Esophagus squamous epithelium (tissue), 5 donors: Measurements from ENCODE around the gene GTF2B. TPM values are rescaled to one million over a fixed set of nuclear protein-coding genes. Genes with fewer than 3 reads are reported as not detected.
"Not testable (repeated sequence)": the region's sequence is repeated elsewhere in the genome, so short reads cannot be mapped to it uniquely, and the experiment has no call there.

ENCODE experiments used
- DNase-seq: peaks from one replicate; lab custom pipeline; 2025; lab: John Stamatoyannopoulos, UW
- H3K27ac ChIP-seq, 4 donors: fragments of 200-600 bp; sonication (generic); one replicate each; pipeline ENCODE4 v1.5.1; 2016 to 2019; ENCODE audit warnings: mild to moderate bottlenecking in 1 of 4
- H3K27me3 ChIP-seq, 4 donors: fragments of 200-600 bp; sonication (generic); 1 replicate in 3 of 4; 2 replicates in 1 of 4; pipeline versions ENCODE4 v1.5.1 to v1.6.0; 2017 to 2021; ENCODE audit warnings: antibody characterized with exemption in 1 of 4
- H3K36me3 ChIP-seq, 3 donors: fragments of 200-600 bp; sonication (generic); one replicate each; pipeline ENCODE4 v1.5.1; 2016 to 2019
- H3K4me1 ChIP-seq, 3 donors: fragments of 200-600 bp; sonication (generic); one replicate each; pipeline ENCODE4 v1.5.1; 2017 to 2019
- H3K4me3 ChIP-seq, 4 donors: fragments of 200-600 bp; sonication (generic); 1 replicate in 3 of 4; 2 replicates in 1 of 4; pipeline ENCODE4 v1.5.1; 2016 to 2019; ENCODE audit warnings: mild to moderate bottlenecking in 2 of 4, moderate library complexity in 1 of 4
- H3K9me3 ChIP-seq, 3 donors: fragments of 200-600 bp; sonication (generic); one replicate each; pipeline ENCODE4 v1.5.1; 2016 to 2019
- CTCF ChIP-seq, 6 experiments: fragments of 450-650 bp in 4 of 6; fragments of 200-600 bp in 2 of 6; sonication (generic) in 2 of 6; IDR thresholded peaks; one replicate each; pipeline ENCODE4 v1.5.1; 2016 to 2019; ENCODE audit warnings: antibody characterized with exemption in 6 of 6, mild to moderate bottlenecking in 4 of 6, moderate library complexity in 4 of 6
- POLR2A ChIP-seq, 4 donors: fragments of 450-650 bp; IDR thresholded peaks; one replicate each; pipeline ENCODE4 v1.6.1; 2017; ENCODE audit warnings: antibody characterized with exemption in 4 of 4, mild to moderate bottlenecking in 4 of 4, moderate library complexity in 3 of 4
- WGBS, 2 donors: methylation state at CpG; one replicate each; pipeline ENCODE4 v1.1.5; 2018; 5-methylcytosine and 5-hydroxymethylcytosine counted together
- intact Hi-C: fragments of 100-400 bp; cut with DNase I; formaldehyde crosslinking; loops from one replicate; pipeline ENCODE4 v1.15.0; 2022
- total RNA-seq, 4 donors: library from RNA; depleted of rRNA; stranded (reverse); fragments of >200 nt; gene quantifications; one replicate each; pipeline ENCODE4 v1.1.0, GENCODE V29; 2016
- donor health status: DM: yes; HTN: yes; CAD: no.

GTF2B gene
- total RNA-seq, 4 donors from 2014 or later, result 31.2 to 45.1 (median 32.1) TPM

GRCh38 chr1:88923224-88923623 lies 31.9 kb upstream of the GTF2B start:
- no peak for DNase-seq
- intact Hi-C loops, result no loop called here
- Histone ChIP-seq H3K4me1 (no peaks in the 10 kb centered on the region), H3K36me3 (peaks cover 0 to 99% (median 5%) of the 10 kb centered on the region in 3 donors), H3K9me3 (peaks cover 0 to 11% (median 3%) of the 10 kb centered on the region in 3 donors), H3K27me3 (no peaks in the 10 kb centered on the region), H3K27ac (no peak overlapping the region), H3K4me3 (no peak overlapping the region)
- 100% methylated on average over 2 of the region's 2 CpGs for WGBS, 2 donors
- TF ChIP-seq CTCF (IDR thresholded peaks at IDR 0.05), result no peak
- TF ChIP-seq POLR2A (IDR thresholded peaks at IDR 0.05), result no peak

GRCh38 chr1:88922214-88922613 lies 30.8 kb upstream of the GTF2B start:
- Histone ChIP-seq H3K27me3 (no peaks in the 10 kb centered on the region), H3K36me3 (peaks cover 0 to 90% (median 5%) of the 10 kb centered on the region in 3 donors), H3K9me3 (peaks cover 0 to 21% (median 11%) of the 10 kb centered on the region in 3 donors), H3K27ac (no peak overlapping the region), H3K4me1 (no peaks in the 10 kb centered on the region), H3K4me3 (no peak overlapping the region)
- 84 to 97% methylated on average over 3 of the region's 3 CpGs for WGBS, 2 donors
- DNase-seq, result no peak
- TF ChIP-seq CTCF (IDR thresholded peaks at IDR 0.05) (no peak), POLR2A (IDR thresholded peaks at IDR 0.05) (no peak)
- intact Hi-C loops, result no loop called here

- H3K36me3 ChIP-seq, result peaks cover 0 to 76% (median 5%) of the 10 kb centered on the region in 3 donors
- intact Hi-C loops, result no loop called here
- WGBS, 2 donors, result 92 to 100% methylated on average over 1 of the region's 1 CpG
- DNase-seq, result no peak
- H3K9me3 ChIP-seq, result peaks cover 0 to 29% (median 16%) of the 10 kb centered on the region in 3 donors
- H3K27ac ChIP-seq, result no peak overlapping the region
- H3K4me1 ChIP-seq, result no peaks in the 10 kb centered on the region
- TF ChIP-seq POLR2A (IDR thresholded peaks at IDR 0.05) (no peak), CTCF (IDR thresholded peaks at IDR 0.05) (no peak)
- H3K4me3 ChIP-seq, result no peak overlapping the region
- no peaks in the 10 kb centered on the region for H3K27me3 ChIP-seq
These were observed 29.5 kb upstream of the GTF2B start for GRCh38 chr1:88920845-88921244.

- Histone ChIP-seq H3K9me3 (peaks cover 0 to 29% (median 16%) of the 10 kb centered on the region in 3 donors), H3K27ac (no peak overlapping the region), H3K4me3 (no peak overlapping the region), H3K36me3 (peaks cover 0 to 43% (median 5%) of the 10 kb centered on the region in 3 donors), H3K4me1 (no peaks in the 10 kb centered on the region), H3K27me3 (no peaks in the 10 kb centered on the region)
- no peak for DNase-seq
- intact Hi-C loops, result no loop called here
- TF ChIP-seq POLR2A (IDR thresholded peaks at IDR 0.05) (no peak), CTCF (IDR thresholded peaks at IDR 0.05) (no peak)
- WGBS, 2 donors, result 89 to 95% methylated on average over 2 to 3 of the region's 3 CpGs
These were observed 26.1 kb upstream of the GTF2B start for GRCh38 chr1:88917321-88918025.

GRCh38 chr1:88916883-88917282 lies 25.5 kb upstream of the GTF2B start:
- Histone ChIP-seq H3K4me3 (no peak overlapping the region), H3K36me3 (peaks cover 0 to 37% (median under 1%) of the 10 kb centered on the region in 3 donors), H3K4me1 (no peaks in the 10 kb centered on the region), H3K27ac (no peak overlapping the region), H3K27me3 (no peaks in the 10 kb centered on the region), H3K9me3 (peaks cover 0 to 29% (median 16%) of the 10 kb centered on the region in 3 donors)
- intact Hi-C loops, result no loop called here
- DNase-seq, result no peak
- 0 to 50% methylated on average over 1 of the region's 1 CpG for WGBS, 2 donors
- no peak for TF ChIP-seq CTCF (IDR thresholded peaks at IDR 0.05)

- WGBS, 2 donors, result 83 to 87% methylated on average over 9 of the region's 9 CpGs
- H3K9me3 ChIP-seq, intact Hi-C loops, H3K36me3 ChIP-seq, H3K27me3 ChIP-seq, H3K27ac ChIP-seq, H3K4me3 ChIP-seq, H3K4me1 ChIP-seq, DNase-seq: not testable (repeated sequence)
These were observed 20.4 kb upstream of the GTF2B start for GRCh38 chr1:88911800-88912199.
